Stimulated activated CD8-positive, alpha-beta memory T cell treated with anti-CD3 and anti-CD28 coated beads, Interleukin-12 subunit alpha, Interleukin-12 subunit beta, amount 100 ng/mL, for 24 hours (primary cell): ENCODE results near the gene RABEP2.
A peak's percentile ranks its signal among the peaks of the same experiment; 100 is the strongest.
"Not testable (repeated sequence)": the region's sequence is repeated elsewhere in the genome, so short reads cannot be mapped to it uniquely, and the experiment has no call there.

ENCODE experiments used
- DNase-seq: peaks from one replicate; pipeline ENCODE4 v3.0.0-alpha.2; 2020; ENCODE audit errors: extremely low read depth

RABEP2 gene

GRCh38 chr16:28903344-28904042 lies 21.5 kb downstream of the RABEP2 start:
- DNase-seq: no peak

GRCh38 chr16:28902909-28903308 lies 22.1 kb downstream of the RABEP2 start:
- no peak for DNase-seq

- DNase-seq: no peak
Measured at GRCh38 chr16:28901862-28902261, 23.2 kb downstream of the RABEP2 start.

DNA sequence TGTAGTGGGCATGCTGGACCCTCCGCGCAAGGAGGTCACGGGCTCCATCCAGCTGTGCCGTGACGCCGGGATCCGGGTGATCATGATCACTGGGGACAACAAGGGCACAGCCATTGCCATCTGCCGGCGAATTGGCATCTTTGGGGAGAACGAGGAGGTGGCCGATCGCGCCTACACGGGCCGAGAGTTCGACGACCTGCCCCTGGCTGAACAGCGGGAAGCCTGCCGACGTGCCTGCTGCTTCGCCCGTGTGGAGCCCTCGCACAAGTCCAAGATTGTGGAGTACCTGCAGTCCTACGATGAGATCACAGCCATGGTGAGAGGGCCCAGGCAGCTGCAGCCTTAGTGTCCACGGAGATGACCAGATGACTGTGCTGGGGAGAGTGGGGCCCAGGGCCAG lies 24.4 kb downstream of the RABEP2 start:
- no peak for DNase-seq

DNA sequence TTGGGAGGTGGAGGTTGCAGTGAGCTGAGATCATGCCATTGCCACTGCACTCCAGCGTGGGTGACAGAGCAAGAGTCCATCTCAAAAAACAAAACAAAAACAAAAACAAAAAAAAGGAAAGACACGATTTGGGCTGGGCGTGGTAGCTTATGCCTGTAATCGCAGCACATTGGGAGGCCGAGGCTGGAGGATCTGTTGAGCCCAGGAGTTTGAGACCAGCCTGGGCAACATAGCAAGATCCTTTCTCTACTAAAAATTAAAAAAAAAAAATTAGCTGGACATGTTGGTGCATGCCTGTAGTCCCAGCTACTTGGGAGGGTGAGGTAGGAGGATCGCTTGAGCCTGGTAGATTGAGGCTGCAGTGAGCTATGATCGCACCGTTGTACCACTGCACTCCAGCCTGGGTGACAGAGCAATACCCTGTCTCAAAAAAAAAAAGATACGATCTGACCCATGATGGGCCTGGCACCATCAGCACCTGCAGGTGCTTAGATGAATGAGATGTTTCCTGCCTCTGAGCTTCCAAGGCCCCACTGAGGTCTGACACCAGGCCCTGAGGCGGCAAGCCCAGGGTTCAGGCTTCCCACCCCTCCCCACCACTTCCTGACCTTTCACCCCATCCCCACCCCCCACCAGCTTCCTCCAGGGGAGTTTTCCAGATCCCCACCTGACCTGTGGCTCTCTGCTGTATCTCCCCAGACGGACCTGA lies 25.0 kb downstream of the RABEP2 start:
- DNase-seq: no peak

DNA sequence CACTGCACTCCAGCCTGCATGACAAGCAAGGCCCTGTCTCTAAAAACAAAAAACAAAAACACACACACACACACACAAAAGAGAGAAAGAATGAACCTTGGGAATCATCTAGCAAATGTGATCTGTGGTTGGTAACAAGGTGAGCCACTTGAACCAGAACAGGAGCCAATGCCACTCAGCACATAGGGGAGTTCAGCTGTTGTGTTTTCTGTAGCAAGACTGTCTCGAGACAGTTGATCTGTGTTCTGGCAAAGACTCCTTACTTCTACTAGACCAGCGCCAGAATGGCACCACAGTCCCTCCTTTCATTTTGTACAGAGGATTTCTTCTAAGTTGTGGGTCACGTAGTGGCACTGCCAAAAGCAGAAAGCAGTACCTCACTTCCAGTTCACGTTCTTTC lies 26.1 kb downstream of the RABEP2 start:
- no peak for DNase-seq

- no peak for DNase-seq
Measured at GRCh38 chr16:28898266-28898665, 26.8 kb downstream of the RABEP2 start.

GRCh38 chr16:28897826-28898225 lies 27.2 kb downstream of the RABEP2 start:
- no peak for DNase-seq

DNA sequence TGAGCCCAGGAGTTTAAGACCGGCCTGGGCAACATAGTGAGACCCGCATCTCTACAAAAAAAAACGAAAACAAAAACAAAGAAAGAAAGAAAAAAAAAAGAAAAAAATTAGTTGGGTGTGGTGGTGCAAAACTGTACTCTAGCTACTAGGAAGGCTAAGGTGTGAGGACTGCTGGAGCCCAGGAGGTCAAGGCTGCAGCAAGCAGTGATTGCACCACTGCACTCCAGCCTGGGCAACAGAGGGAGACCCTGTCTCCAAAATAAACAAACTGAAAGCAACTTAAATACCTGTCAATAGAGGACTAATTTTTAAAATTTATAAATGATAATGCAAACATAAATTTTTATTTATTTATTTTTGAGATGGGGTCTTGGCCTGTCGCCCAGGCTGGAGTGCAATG lies 29.4 kb downstream of the RABEP2 start:
- no peak for DNase-seq

DNA sequence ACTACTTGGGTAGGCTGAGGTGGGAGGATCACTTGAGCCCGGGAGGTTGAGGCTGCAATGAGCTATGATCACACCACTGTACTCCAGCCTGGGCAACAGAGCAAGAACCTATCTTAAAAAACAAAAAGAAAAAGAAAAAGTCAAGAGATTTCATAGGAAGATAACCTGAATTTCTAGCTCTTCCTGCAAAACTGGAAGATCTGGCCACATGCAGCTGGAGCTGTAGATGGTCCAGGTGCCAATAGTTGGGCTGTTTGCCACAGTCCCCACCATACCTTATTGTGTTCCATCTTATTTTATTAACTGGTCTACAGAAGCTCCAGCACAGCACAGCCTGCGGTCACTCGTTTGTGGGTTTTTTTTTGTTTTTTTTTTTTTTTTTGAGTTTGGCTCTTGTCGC lies 31.7 kb downstream of the RABEP2 start:
- DNase-seq: no peak

GRCh38 chr16:28891964-28892890 lies 32.8 kb downstream of the RABEP2 start:
- DNase-seq: no peak

DNA sequence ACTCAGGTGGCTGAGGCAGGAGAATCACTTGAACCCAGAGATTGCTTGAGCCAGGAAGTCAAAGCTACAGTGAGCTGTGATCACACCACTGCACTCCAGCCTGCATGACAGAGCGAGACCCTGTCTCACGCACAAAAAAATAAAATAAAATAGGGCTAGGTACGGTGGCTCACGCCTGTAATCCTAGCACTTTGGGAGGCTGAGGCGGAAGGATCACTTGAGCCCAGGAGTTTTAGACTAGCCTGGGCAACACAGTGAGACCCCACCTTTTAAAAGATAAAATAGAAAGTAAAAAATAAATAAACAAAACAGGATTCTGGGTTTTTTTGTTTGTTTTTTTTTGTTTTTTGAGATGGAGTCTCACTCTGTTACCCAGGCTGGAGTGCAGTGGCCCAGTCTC lies 34.7 kb downstream of the RABEP2 start:
- DNase-seq: not testable (repeated sequence)

DNA sequence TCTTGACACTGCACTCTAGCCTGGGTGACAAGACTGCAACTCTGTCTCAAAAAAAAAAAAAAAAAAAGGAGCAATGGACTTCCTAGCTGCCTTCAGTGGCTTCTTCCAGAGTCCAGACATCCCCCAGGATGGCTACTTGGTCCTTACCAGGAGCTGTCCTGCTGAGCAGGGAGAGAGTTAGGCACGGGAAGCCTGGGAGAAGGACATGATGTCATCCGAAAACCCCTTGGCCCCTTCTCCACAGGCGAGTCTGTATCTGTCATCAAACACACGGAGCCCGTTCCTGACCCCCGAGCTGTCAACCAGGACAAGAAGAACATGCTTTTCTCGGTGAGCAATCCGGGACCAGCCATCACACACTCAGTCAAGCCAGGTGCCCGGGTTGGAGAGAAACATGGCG lies 38.1 kb downstream of the RABEP2 start:
- no peak for DNase-seq

DNA sequence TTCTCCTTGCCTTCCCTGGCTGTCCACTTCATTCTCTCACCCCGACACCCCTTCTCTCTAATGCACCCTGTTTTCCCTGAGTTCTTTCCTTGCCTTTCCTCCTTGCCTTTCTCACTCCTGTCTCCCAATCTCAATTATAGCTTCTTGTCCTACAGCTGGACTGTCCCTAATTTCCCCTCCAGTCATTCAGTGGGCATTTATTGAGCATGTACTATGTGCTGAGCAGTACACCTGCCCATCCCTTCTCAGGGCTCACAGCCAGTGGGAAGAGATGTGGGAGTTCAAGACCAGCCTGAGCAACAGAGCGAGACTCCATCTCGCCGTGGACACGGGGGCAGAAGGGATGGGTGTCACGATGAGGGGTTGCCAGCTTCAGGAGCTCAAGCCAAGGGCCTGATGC lies 41.0 kb downstream of the RABEP2 start:
- no peak for DNase-seq

GRCh38 chr16:28883221-28883996 lies 41.6 kb downstream of the RABEP2 start:
- DNase-seq: no peak

DNA sequence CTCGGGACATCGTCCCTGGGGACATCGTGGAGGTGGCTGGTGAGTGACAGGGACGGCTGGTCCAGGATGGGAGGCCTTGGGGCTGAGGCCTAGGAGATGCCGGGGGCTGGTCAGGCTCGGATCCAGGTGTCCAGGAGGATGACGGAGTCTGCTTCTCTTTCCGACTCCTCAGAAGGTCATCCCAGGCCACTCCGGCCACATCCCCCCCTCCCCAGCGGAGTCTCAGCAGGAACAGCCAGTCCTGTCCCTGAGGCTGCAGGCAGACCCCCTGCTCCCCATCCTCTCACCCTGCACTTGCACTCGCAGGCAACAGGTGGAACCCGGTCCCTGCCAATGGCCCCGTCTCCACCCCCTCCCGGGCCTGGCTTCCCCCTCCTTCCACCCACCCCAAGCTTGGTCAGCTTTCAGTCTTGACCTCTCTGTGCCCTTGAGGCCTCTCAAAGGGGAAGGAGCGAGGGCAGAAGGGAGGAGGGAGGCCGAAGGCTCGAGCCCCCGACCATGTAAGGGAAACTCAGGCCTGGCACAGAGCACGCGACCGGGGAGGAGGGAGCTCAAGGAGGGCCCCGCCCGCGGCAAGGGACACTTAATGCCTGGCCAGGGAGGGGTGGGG lies 42.4 kb downstream of the RABEP2 start:
- DNase-seq: no peak

DNA sequence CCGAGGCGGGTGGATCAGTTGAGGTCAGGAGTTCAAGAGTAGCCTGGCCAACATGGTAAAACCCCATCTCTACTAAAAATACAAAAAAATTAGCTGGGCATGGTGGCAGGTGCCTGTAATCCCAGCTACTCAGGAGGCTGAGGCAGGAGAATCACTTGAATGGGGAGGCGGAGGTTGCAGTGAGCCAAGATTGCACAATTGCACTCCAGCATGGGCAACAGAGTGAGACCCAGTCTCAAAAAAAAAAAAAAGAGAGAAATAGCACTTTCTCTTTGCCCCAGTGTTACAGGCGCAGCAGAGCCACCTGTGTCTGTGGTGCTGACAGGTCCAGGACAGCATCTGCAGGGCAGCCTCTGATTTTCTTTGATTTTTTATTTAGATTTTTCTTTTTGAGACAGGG lies 43.5 kb downstream of the RABEP2 start:
- not testable (repeated sequence) for DNase-seq

DNA sequence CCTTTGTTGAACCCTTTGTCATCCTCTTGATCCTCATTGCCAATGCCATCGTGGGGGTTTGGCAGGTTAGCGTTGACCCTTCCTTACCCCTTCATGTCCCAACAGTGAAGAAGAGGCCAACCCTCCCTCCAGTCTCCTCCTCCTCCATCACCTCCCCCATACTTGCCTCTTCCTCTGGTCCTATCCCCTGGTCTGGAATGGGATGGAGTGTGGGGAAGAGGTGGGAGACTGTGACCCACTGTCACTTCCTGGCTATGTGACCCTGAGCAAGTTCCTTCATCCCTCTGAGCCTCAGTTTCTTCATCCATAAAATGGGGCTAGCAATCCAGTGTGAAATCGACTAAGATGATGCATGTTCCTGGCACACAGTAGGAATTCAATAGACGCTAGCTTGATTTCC lies 44.1 kb downstream of the RABEP2 start:
- DNase-seq: no peak

- DNase-seq: no peak
Measured at GRCh38 chr16:28880589-28880915, 44.5 kb downstream of the RABEP2 start.

GRCh38 chr16:28879841-28880588 lies 45.0 kb downstream of the RABEP2 start:
- peak; percentile 82 for DNase-seq
